ENCODE measurements around the gene UPK2. TPM values are rescaled to one million over a fixed set of nuclear protein-coding genes. Genes with fewer than 3 reads are reported as not detected.

The UPK2 gene
- total and polyA plus RNA-seq, 10 of the 15 experiments (the other 5 are each of a cell fraction or from before 2014, with no cell fraction given), result 0.07 to 1.0 (median 0.31) TPM; not detected in 7

GRCh38 chr11:118997627-118998387 lies 41.7 kb downstream of the UPK2 start, which contains the start of gene CENATAC (continued):
- no peak for TF ChIP-seq BCLAF1 (IDR thresholded peaks at IDR 0.05)
- TF ChIP-seq ZBTB11 (CRISPR knock-in tag; IDR thresholded peaks at IDR 0.05), result no peak
- no peak for TF ChIP-seq ZSCAN29 (IDR thresholded peaks at IDR 0.05)
- TF ChIP-seq CHD2 (IDR thresholded peaks at IDR 0.05; ENCODE audit: borderline replicate concordance, low read depth, low read length), result peak; percentile 44; the same call in 1 of the 2 replicates
